NB4 (cell line): ENCODE data around the gene MYLK.

Source experiments
- DNase-seq: peaks from one replicate; pipeline ENCODE4 v3.0.0; 2010; ENCODE audit warnings: low read depth
- H3K4me3 ChIP-seq: one replicate; pipeline ENCODE4 v1.5.1; 2011; ENCODE audit warnings: mild to moderate bottlenecking, low read depth, low read length, moderate library complexity
- CTCF ChIP-seq: IDR thresholded peaks from one replicate; pipeline ENCODE4 v1.5.1; 2012; ENCODE audit warnings: low read depth, low read length
- MAX ChIP-seq: IDR thresholded peaks from 2 replicates; pipeline ENCODE4 v1.6.1; 2011; ENCODE audit warnings: low read depth, low read length
- MYC ChIP-seq: IDR thresholded peaks from 2 replicates; pipeline ENCODE4 v1.6.1; 2011; ENCODE audit warnings: low read depth, low read length
- POLR2A ChIP-seq: IDR thresholded peaks from 2 replicates; pipeline ENCODE4 v1.6.1; 2011; ENCODE audit warnings: mild to moderate bottlenecking; ENCODE audit not compliant: insufficient read length; ENCODE audit errors: extremely low read depth

The MYLK gene

DNA sequence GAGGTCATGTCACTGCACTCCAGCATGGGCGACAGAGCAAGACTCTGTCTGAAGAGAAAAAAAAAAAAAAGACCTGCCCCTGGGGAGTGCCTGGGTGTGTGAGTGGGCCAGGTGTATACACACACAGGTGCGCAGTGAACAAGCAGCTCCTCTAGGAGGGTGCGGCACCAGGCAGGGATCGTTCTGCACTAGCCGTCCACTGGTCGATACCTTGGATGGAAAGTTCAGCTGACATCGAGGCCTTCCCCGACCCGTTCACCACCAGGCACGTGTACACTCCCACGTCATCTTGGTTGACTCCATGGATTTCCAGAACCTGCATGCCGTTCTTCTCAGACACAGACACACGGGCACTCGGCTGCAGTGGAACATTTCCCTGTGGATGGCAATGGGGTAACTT lies 147.0 kb downstream of the MYLK start:
- H3K4me3 ChIP-seq, result no peak overlapping the region
- DNase-seq, result no peak
- TF ChIP-seq POLR2A, result no peak
- TF ChIP-seq CTCF, result no peak
- no peak for TF ChIP-seq MYC
- no peak for TF ChIP-seq MAX

DNA sequence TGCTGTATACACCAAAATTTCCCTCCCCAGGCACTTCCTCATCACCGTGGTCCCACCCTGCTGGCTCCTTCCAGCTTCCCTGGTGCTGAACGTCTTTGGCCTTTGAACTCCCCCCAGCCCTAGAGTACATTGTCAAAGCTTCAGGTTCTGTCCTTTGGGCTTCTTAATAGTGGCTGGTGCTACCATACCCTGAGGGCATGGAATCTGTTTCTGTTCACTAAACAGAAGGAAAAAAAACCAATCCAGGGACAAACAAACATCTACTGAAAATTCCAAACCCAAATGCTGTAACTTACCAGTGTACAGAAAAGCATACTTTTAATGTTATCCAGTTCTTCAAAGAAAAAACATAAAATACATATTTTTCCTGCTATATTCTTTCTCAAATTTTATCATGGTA lies 148.7 kb downstream of the MYLK start:
- no peak overlapping the region for H3K4me3 ChIP-seq
- DNase-seq, result no peak
- TF ChIP-seq MYC (no peak), MAX (no peak), CTCF (no peak), POLR2A (no peak)

DNA sequence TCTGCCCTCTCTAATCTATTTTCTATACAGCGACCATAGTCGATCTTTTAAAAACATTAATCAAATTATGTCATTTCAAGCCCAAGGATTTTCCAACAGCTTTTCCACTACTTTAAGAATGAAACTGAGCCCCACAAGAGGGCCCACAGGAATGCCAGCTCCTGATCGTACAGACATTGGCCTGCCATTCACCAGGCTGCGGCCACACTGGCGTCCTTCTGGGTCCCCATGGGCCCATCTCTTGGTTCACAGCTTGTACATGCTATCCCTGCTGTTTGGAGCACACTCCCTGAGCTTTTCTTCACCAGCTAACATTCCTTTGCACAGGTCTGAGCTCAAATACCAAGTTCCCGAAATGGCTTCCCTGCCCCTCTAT lies 149.6 kb downstream of the MYLK start:
- TF ChIP-seq CTCF (no peak), MYC (no peak), POLR2A (no peak), MAX (no peak)

GRCh38 chr3:123733805-123734526 lies 150.2 kb downstream of the MYLK start:
- no peak overlapping the region for H3K4me3 ChIP-seq
- no peak for DNase-seq
- TF ChIP-seq MYC (no peak), CTCF (no peak), POLR2A (no peak), MAX (no peak)

More for the DNA sequence above, 149.6 kb downstream of the MYLK start:
- DNase-seq, result no peak
- H3K4me3 ChIP-seq, result no peak overlapping the region

- TF ChIP-seq MAX (no peak), POLR2A (no peak), MYC (no peak), CTCF (no peak)
These were observed 150.8 kb downstream of the MYLK start for GRCh38 chr3:123733341-123733740.

More at GRCh38 chr3:123733341-123733740, 150.8 kb downstream of the MYLK start:
- no peak overlapping the region for H3K4me3 ChIP-seq
- no peak for DNase-seq
